HG02884 (cell line): ENCODE measurements around the gene PTPMT1.
"Not testable (repeated sequence)": the region's sequence is repeated elsewhere in the genome, so short reads cannot be mapped to it uniquely, and the experiment has no call there.

Experiments used
- ATAC-seq: cut with Tn5 transposase; IDR thresholded peaks from one replicate; pipeline ENCODE4 v1.9.1; 2021; ENCODE audit warnings: mild to moderate bottlenecking, moderate library complexity; ENCODE audit not compliant: unreplicated experiment

Gene PTPMT1, protein sequence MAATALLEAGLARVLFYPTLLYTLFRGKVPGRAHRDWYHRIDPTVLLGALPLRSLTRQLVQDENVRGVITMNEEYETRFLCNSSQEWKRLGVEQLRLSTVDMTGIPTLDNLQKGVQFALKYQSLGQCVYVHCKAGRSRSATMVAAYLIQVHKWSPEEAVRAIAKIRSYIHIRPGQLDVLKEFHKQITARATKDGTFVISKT

DNA sequence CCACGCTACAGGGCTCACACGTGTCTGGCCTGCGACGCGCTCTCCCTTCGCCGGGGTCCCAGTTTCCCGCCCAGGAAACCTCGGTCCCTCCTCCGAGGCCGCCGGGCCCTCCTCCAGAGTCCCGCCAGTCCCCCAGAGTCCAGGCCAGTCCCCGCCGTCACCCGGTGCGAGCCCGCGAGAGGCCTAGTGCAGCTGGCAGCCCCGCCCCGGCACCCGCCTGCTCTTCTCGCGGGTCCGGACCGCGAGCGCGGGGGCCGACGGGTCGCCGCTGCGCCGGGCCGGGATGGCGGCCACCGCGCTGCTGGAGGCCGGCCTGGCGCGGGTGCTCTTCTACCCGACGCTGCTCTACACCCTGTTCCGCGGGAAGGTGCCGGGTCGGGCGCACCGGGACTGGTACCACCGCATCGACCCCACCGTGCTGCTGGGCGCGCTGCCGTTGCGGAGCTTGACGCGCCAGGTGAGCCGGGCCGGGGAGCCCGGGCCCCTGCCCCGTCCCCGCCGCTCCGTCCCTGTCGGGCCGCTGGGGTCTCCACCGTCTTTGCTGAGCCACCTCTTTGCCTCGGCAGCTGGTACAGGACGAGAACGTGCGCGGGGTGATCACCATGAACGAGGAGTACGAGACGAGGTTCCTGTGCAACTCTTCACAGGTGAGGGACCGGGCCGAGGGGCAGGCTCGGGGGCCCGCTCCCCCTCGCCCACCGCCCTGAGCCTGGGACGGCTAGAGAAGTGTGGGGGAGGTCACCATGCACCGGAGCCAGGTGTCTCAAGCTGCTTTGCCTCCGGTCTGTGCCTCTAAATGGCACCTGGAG is at the start of gene PTPMT1:
TSS of gene PTPMT1 (plus strand) at position 260 of the 809 bp plus-strand sequence. CDS start at position 284, 24 bp downstream.
- ATAC-seq, result peak; percentile 80

DNA sequence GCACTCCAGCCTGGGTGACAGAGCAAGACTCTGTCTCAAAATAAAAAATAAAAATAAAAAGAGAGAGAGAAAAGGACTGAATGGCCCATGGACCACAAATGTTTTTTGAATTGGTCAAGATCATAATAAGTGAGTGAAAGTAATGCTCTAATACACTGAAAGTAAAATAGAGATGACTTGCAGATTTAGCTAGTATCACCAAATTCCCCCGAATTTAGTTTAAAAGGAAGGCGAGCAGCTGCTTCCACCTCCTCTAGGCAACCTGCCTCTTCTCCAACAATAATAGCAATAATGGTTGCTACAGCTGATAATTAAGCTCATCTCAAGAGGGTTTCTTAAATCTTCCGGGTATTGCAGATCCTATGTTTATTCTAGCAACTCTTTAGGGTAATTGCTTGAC is 49.2 kb upstream of the PTPMT1 start:
- ATAC-seq, result no peak

DNA sequence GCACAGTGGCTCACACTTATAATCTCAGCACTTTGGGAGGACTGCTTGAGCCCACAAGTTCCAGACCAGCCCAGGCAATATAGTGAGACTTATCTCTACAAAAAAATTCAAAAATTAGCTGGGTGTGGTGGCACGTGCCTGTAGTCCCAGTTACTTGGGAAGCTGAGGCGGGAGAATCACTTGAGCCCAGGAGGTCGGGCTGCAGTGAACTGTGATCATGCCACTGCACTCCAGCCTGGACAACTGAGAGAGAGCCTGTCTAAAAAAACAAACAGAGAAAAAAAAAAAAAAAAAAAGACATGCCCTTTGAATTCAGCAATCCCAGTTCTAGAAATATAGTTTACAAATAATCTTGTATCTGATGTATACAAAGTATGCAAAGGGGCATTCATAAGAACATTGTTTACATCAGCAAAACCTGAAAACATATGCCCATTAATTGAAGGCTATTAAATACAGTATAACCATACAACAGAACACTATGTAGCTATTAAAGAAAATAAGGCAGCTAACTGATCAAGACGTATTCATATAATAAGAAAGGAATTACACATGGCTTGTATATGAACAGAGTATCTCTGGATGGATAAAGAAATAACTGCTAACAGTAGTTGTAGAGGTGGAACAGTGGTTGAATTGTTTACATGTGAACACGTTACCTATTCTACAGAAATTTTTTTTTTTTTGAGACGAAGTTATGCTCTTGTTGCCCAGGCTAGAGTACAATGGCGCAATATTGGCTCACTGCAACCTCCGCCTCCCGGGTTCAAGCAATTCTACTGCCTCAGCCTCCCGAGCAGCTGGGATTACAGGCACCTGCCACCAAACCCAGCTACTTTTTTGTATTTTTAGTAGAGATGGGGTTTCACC is 48.2 kb upstream of the PTPMT1 start:
- no peak for ATAC-seq

DNA sequence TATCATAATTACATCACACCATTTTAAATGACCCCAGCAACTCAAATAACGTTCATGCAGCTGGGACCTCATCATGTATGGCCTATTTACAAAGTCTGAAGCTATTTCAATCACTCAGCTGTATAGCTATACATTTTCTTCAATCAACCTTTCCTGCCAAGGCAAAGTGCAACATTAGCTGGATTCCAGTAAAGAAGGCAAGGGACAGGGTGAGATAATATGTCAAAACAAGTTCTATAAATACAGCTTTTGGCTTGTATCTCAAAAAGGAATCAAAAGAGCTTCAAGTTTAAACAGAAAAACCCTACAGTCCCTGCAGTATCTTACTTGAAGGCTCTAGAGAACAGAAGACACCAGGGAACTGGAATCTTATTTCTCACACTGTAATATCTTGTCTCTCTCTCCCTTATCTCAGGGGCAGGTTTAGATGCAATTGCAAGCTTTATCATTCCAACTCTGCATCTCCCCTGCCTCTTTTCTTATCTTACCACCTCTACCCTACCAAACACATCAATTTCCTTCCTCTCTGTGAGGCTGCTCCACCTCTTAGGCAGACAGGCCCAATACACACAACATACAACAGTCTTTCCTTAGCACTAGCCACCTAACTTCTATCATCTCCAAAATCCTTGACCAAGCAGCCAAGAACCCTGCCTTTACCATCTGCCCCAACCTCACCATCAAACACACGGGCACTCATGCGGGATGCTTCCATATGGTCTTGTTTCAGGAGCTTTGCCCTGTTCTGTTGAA is 47.0 kb upstream of the PTPMT1 start:
- ATAC-seq, result no peak

DNA sequence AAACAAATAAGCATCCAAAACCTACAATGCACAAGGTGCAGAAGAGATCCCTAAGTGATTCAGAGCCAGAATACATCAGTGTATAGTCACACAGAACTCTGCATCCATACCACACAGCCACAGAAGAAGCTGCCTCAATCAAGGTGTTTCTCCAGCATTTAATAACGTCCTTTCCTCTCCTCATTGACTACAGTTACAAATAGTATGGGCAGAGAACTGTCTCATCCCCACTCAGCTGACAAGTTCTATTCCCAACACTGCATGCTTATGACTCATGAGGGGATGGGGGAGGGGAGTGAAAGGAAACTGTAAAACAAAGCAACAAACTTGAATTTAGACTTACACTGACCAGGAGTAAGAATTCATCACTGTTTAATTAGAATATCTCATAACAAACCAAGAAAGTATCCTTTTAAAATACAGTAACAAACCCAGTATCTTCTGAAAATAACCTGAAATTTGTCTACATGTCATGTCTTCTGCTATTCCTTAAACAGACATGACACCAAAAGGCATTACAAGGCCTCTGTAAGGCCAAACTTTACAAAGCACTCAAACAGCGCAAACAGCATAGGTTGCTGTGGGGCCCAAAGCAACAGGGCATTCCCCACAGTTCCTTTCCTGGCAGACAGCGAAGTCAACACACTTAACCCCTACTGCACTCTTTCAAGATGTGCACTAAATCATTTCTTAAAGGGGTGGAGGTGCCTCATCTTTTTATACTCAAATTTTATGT is 41.7 kb upstream of the PTPMT1 start:
- no peak for ATAC-seq

DNA sequence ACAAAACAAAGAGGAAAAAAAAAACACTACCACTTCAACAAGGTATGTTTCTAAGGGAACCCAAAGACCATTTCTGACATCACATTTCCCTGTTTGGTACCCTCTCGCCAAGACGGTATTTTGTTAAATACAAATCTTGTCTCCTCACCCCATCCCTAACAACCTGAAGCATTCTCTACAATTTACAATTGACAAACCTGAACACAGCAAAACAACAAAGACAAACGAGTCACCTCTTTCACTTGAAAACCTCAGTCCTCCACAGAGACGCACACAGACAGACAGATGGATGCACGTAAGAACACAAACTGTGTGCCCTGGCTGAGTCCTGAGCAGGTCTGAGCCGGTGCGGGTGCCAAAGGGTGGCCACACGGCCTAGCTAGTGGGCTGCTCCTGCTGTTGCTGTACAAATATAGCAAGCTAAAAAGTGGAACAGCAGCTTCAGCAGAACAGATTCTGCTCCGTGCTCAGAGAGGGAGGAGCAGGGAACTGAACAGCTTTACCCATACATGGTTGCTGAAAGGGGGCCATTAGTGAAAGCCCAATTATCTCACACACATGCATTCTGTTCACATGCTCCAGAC is 41.0 kb upstream of the PTPMT1 start:
- ATAC-seq, result no peak

DNA sequence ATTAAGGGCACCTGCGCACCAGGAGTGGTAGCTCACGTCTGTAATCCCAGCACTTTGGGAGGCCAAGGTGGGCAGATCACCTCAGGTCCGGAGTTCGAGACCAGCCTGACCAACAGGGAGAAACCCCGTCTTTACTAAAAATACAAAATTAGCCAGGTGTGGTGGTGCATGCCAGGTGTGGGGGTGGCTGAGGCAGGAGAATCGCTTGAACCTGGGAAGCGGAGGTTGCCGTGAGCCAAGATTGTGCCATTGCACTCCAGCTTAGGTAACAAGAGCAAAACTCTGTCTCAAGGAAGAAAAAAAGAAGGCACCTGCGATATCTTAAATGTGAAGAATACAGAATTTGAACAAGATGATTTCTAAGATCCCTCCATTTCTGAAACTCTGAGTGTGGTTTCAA is 39.4 kb upstream of the PTPMT1 start:
- not testable (repeated sequence) for ATAC-seq

DNA sequence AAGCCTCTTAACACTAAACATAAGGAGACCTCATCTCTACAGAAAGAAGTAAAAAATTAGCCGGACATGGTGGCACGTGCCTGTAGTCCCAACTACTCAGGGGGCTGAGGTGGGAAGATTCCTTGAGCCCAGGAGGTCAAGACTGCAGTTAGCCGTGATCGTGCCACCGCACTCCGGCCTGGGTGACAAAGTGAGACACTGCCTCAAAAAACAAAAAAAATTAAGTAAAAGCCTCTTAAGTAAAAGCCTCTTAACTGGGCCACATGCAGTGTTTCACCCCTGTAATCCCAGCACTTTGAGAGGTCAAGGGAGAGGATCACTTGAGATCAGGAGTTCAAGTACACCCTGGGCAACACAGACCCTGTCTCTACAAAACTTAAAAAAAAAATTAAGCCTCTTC is 38.2 kb upstream of the PTPMT1 start:
- ATAC-seq, result no peak

DNA sequence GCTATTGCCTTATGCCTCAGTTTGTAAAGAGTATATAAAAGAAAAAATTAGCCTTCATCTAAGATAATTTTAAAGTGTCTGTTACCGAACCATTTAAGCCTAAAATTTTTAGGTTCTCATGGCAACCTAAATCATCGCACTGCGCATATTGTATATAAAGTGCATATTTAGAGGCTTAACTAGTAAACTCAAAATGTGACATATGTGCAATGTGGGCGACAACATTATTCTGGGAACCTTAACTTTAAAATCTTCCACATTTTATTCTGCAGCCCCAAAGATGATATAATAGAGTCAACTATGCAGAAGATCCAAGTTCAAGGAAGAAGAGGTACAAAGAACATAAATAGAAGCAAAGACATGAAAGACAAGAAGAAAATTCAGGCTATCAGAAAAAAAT is 35.4 kb upstream of the PTPMT1 start:
- ATAC-seq, result no peak

DNA sequence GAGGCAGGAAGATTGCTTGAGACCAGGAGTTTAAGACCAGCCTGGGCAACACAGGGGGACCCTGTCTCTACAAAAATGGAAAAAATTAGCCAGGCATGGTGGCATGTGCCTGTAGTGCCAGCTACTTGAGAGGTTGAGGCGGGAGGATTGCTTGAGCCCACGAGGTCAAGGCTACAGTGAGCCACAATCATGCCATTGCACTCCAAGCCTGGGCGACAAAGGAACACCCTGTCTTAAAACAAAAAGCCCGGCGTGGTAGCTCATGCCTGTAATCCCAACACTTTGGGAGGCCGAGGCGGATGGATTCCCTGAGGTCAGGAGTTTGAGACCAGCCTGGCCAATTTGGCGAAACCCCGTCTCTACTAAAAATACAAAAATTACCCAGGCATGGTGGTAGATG is 34.7 kb upstream of the PTPMT1 start:
- not testable (repeated sequence) for ATAC-seq

DNA sequence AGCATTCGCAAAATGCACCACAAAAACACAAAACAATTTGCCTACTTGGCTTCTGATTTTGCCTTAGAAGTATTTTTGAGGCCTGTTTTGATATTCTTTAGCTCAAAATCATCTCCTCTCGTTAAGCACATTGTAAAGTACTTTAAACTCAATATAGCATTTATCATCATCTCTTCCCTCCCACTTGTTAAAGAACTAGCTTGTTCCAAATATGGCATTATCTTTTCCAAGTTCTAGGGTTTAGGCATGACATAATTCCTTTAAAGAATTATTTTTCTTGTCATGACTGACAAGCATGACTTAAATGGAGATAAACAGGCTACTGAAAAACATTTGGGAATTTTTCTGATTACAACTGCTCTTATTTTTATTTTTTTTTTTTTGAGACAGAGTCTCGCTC is 33.7 kb upstream of the PTPMT1 start:
- ATAC-seq, result no peak

DNA sequence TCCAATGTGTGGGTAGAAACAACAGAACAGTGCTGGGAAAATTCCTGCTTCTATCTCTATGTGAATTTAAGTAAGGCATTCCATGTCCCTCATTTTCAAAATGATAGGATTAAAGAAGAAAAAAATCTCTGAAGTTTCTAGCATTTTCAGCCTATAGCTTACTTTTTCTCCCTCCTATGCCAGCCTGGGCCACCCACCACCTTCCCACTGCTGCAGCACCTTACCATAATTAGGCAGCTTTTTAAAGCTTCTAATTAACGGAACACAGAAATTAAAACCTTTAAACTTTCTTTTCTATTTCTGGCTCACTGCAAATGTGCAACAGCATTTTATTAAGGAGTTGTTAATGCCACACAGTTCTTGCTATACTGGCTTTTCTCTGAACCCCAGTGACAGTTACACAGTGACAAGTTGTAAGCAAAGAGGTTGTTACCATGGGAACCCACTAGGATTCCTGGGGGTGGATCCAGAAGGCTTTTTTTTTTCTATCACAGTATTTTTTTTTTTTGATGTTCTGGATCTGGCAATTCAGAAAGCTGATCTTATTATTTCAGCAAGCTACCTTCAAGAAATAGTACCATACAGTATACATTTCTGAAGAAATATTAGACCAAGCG is 32.7 kb upstream of the PTPMT1 start:
- ATAC-seq, result no peak

DNA sequence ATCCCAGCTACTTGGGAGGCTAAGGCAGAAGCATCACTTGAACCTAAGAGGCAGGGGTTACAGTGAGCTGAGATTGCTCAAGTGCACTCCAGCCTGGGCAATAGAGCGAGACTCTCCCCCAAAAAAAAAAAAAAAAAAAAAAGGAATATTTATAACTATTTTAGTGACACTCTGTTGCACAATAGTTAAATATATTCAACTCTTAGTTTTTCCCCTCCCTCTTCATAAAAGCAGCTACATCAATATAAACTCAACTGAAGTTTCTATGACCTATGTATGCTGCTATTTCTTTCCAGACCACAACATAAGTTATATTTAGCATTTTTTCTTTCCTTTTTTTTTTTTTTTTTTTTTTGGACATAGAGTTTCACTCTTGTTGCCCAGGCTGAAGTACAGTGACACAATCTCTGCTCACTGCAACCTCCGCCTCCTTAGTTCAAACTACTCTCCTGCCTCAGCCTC is 31.7 kb upstream of the PTPMT1 start:
- ATAC-seq, result no peak

DNA sequence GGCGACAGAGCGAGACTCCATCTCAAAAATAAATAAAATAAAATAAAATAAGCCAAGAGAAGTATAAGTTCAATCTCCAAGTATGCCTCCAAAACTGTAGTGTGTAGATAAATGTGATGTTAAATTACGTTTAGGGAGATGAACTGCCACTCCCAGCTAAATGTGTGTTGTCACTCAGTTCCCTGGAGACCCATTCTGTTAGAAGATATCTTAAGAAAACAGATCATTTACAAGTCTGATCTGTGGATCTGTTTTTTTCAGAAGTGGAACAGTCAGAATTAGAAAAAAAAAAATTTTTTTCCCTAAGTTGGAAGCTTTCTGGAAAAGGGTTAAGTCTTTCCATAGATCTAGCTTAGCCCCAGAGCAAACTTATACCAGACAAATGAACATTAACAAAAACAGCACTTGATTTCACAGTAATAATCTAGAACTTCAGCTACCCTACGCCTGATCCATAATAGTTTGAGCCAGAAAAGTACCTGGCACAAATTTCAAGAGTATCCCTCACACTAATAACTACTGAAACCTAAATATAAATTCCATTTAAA is 30.6 kb upstream of the PTPMT1 start:
- ATAC-seq, result no peak

DNA sequence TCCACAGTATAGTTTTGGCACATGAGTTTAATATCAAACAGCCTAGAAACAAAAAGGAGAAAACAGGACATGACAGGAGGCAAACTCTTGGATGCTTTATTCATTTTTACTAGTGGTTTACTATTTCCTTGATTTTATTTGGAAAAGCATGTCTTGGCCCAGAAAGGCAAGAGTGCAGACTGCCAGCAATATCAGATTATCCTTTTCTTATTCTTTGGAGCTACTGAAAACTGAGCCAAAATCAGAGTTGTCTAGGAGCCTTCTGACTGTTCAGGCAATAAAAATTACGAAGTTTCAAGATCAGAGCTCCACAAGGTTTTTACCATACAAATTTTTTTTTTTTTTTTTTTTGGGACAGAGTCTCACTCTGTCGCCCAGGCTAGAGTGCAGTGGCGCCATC is 28.5 kb upstream of the PTPMT1 start:
- no peak for ATAC-seq

DNA sequence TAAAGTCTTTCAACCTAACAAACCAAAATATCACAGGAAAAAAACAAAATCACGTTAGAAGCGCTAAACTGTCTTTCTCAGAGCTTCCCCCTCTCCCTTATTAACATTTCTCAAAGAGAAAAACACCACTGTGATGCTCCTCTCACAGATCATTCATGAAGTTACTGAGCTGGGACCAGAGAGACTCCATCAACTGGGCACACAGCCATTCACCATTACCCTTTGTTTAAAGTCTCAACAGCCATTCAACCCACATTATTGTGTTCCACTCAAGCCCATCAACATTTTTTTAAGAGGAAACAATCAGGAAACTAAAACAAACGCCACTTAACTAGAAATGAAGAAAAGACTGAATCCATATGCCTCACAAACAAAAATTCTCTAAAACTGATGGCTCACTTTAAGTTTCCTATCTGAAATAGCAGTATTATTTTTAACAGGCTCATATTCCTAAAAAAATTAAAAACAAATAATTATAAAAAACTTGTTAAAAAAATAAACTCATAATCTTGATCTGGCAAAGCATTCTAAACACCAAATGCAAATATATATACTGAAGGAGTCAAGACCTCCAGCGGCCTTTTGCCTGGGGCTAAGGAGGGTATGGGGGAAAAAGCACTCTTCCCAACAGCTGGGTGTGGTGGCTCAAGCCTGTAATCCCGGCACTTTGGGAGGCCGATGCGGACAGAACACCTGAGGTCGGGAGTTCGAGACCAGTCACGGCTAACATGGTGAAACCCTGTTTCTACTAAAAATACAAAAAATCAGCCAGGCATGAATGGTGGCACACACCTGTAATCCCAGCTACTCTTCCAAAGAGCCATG is 26.4 kb upstream of the PTPMT1 start:
- no peak for ATAC-seq

DNA sequence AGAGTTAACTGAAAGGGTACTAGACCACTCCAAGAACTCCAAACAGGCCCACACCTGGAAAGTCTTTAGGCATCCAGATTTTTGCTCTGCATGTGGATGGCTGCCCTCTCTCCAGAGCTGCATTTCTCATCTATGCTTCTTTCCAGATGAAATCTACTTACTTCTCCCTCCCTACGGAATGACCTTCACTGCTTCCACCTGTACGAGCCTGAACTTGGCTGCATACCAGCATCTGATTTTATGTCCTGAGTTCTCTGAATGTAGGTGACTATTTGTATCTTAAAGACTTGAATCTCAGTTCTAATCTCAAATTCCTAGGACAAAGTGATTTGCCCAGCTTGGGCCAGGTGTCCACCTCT is 25.7 kb upstream of the PTPMT1 start:
- ATAC-seq, result no peak

DNA sequence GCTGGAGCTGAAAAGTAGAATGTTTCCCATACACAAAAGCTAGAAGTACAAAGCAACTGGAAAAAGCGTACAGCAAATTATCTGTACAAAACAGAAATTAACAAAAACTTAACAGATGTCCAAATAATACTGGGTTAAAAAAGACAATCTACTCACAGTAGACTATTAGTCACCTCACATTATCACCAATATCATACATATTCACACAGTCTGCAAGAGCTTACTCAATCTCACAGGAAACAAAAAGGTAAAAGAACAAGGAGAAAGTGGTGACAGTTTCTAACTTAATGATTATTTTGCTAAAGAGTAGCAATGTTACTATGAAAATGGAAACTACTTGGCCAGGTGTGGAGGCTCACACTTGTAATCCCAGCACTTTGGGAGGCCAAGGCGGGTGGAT is 24.3 kb upstream of the PTPMT1 start:
- no peak for ATAC-seq
